Fibroblast of peridontal ligament (primary cell): ENCODE data around the gene NR2E3.
"Not testable (repeated sequence)": the region's sequence is repeated elsewhere in the genome, so short reads cannot be mapped to it uniquely, and the experiment has no call there.

Source experiments
- DNase-seq: peaks from one replicate; pipeline ENCODE4 v3.0.0-alpha.2; 2010; ENCODE audit errors: extremely low read depth

The NR2E3 gene

DNA sequence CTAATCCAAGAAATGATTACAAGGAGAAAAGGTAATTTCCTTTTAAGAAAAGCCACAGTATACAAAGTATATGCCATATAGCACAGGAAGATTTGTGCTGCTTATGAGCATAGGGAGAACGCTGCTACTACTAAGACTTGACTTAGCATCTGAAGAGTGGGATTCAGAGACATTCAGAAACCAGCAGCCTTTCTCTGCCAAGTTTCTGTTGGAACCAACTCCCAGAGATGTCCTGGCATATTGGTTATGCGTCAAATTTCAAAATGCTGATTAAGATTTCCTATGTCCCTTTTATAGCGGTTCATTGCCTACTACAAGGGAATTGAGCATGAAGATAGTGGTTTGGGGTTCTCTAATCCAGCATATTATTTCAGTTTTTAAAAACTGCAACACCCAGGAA lies 4.9 kb downstream of the NR2E3 start:
- no peak for DNase-seq

DNA sequence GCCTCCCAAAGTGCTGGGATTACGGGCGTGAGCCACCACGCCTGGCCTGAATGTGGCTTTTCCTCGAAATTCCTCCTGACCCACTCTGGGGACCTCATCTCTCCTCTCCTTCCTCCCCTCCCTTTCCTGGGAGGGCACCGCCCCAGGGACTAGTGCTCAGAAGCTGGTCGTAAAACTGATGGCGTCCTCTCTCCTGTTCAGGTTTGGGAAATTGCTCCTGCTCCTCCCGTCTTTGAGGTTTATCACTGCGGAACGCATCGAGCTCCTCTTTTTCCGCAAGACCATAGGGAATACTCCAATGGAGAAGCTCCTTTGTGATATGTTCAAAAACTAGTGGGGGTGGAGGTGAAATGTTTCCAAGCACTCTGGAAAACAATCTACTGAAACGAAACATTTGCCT lies 7.0 kb downstream of the NR2E3 start:
- DNase-seq = no peak

DNA sequence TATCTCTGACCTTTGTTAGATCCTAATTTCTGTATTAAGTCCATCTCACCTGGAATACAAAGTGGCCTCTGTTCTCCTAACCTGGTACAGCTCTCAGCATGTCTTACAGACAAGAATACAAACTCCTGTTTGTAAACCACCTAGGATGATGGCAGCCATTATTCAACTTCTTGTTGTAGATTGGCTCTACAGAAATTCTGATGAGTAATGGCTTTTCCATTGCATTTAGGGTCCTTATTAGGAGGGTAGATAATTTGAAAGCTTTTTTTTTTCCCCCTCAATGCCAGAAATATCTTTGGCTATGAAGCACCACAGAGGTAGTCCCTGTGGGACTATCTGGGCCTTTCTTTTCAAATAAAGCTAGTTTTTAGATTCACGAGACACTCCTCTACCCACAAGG lies 9.8 kb downstream of the NR2E3 start:
- DNase-seq = no peak

DNA sequence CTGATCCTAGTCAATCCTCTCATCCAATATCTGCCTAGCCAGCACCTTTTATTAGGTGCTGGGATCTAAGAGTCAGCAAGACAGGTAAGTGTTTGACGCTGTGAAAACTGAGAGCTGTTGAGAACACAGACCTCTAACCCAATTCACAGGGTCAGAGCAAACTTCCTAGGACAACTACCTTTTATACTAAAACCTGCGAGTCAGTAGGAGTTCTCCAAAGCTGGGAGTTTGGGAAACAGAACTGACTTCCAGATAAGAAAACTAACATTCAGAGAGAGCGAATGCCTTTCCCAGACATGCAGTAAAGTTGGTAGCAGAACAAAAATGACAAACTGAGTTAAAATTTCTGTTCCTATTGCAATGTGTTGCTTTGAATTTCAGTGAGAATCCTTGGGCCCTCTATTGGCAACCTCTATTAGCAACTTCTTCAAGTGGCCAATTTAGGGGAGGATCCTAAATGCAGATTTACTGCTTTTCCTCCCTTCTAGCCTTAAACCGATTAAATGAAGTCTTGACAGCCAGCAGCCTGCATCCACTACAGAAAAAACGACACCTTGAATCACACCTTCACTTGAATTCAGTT lies 11.3 kb downstream of the NR2E3 start:
- DNase-seq = no peak

DNA sequence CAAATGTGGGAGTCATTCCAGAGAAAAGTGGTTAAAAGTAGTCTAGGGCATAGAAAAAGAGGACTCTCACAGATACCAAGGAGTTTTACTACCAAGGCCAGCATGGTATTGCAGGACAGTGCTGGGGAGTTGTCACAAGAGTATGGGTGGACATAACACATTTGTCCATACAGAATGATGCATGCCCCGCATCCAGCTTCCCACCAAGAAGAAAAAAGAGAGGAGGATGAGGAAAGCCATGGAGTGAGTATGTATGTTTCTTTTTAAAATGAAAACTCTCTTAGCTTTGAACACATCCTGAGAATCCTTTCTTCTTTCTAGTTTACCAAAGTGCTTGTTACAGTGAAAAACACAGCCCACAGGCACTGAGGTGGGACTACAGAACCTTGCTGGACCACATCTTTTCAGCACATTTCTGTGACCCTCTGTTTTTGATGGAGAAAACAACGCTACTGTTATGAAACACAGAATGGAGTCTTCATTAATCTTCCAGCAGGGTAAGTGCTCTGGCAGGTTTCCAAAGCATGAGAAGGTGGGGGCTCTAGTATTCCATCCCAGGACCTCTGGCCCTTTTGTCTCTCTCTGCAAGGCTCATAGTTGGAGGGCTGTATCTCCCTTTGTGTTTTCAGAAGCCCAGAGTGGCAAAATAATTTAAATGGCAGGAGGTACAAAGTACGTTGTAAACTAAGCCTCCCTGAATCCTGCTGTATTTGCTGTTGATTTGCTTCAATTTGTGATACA lies 12.7 kb downstream of the NR2E3 start:
- no peak for DNase-seq

DNA sequence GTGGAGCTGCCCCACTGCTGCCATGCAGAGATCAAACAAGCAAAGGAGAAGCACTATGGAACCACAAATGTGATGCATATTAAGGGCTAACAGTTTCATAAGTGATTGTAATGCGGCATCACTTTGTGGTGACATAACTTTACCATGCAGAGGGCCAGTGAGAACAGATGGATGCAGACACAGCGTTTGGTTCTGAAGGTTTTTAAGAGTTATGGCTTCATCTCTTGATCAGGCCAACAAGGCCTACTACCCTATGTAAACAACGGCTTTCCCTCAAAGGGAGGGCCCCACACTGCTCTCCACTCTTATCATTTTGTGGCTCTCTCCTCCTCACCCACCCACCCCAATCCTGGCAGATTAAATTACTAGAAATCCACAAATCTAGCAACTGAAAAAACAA lies 13.4 kb downstream of the NR2E3 start:
- no peak for DNase-seq

DNA sequence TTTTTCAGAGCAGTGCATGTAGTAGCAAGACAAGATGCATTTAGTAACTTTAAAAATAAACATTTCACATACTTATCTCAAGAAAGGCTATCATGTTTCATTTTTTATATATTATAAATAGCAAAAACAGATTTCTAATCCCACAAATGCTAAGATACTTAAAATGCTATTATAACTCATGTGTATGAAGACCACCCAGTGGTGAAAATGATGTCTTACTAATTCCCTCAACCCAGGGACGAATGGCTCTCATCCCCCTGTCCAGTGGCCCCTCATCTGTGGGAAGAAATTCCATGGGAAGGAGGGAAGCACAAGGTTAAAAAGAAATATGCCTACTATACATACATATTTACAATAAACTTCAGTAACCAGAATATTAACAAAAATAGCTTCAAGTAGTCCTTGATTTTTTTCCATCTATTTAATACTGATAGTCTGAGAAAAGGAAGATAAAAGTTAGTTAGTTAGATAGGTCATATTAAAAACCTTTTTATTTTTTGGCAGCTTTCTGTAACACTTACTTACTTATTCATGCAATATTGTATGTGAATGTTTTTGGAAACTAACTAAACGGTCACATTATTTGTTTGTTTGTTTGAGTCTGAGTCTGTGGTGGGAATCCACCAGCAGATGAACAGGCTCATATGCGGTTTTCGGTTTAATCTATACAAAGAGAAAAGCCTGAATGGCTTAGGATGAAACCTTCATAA lies 14.8 kb downstream of the NR2E3 start:
- DNase-seq = no peak

DNA sequence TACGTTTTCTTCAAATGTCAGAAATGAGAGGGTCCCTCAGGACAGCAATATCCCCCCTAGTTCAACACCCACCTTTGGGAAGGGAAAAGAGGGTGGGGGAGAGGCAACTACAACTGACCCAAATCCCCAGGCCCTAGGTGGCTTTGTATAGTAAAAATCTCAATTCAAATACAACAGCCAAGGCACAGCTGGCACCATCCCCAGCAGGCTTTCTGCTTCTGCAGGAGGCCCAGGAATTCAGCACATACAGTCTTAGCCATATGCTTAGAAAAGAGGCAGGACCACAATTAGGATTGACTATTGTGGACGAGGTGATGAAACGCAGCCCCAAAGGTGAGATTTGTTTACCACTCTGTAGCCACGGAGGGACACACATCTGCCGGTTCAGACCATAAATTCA lies 15.8 kb downstream of the NR2E3 start:
- DNase-seq = no peak

DNA sequence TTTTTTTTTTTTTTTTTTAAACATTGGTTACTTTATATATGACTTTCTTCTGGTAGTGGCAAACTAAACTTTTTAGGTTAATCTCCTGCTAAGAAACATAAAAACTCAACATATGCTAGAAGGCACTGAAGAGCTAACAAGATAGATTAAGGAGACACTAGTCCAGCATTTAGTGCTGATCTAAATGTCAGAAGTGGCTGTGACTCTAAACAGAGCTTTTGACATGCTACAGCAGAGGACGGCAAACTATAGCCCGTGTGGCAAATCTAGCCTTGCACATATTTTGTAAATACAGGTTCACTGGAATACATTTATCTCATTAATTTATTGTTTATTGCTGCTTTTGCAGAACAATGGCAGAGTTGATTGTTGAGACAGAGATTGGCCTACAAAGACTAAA lies 20.6 kb downstream of the NR2E3 start:
- no peak for DNase-seq

DNA sequence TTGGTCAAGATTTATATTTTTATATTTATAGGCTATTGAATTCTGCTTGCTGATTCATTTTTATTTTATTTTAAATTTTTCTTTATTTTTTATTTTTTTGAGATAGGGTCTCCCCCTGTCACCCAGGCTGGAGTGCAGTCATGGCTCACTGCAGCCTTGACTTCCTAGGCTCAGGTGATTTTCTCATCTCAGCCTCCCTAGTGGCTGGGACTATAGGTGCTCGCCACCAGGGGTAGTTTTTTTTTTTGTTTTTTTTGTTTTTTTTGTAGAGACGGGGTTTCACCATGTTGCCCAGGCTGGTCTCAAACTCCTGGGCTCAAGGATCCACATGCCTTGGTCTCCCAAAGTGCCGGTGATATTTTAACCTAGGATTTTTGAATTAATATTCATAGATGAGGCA lies 31.2 kb downstream of the NR2E3 start:
- no peak for DNase-seq

DNA sequence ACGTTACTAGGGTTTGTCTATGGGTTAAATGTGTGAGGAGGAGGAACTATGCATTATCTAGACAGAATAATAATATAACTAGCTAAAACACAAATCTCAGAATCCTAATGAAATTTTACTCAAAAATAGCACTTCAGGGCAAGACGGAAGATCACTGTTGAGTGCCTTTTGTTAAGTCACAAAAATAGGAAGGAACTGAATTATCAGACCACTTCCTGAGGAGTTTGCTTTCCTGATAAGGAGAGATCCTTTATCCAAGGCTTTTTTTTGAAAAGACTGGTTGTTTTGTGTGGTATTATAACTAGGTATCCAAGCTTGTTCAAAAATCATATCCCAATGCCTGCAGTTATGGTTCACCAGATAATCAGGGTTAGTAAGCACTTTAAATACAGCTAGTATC lies 34.6 kb downstream of the NR2E3 start:
- no peak for DNase-seq

DNA sequence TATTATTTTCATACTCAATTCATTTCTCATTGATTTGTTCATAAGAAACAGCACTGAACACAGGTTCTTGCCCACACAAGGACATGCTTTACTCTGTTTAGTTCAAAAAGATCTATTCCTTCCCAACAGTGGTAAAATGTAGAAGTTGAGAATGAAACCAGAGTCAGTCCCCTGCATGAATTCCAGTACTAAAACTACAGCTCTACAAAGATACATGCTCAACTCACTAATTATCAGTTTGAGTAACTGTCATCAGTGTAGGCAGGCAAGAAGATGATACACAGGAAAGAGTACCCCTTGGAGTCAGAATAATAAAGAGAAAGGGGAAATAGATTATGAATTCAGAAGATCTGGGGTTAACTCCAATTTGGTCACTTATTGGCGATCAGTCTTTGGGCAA lies 43.2 kb downstream of the NR2E3 start:
- no peak for DNase-seq

DNA sequence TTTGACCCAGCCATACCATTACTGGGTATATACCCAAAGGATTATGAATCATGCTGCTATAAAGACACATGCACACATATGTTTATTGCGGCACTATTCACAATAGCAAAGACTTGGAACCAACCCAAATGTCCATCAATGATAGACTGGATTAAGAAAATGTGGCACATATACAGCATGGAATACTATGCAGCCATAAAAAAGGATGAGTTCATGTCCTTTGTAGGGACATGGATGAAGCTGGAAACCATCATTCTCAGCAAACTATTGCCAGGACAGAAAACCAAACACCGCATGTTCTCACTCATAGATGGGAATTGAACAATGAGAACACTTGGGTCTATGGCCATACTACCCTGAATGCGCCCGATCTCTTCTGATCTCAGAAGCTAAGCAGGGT lies 47.9 kb downstream of the NR2E3 start:
- DNase-seq = not testable (repeated sequence)
